GM12878 (cell line): Measurements from ENCODE around the gene FAM3B. TPM values are rescaled to one million over a fixed set of nuclear protein-coding genes. Genes with fewer than 3 reads are reported as not detected.

Experiments used
- BCL11A ChIP-seq: IDR thresholded peaks from 2 replicates; pipeline ENCODE4 v1.6.1; 2011; ENCODE audit warnings: low read depth, low read length
- CBFB ChIP-seq: IDR thresholded peaks from 2 replicates; pipeline ENCODE4 v1.6.1; 2016; ENCODE audit warnings: antibody characterized with exemption, low read depth
- CUX1 ChIP-seq: IDR thresholded peaks from 2 replicates; pipeline ENCODE4 v1.6.1; 2012; ENCODE audit warnings: improper control_type of control experiment, low read depth, low read length; ENCODE audit not compliant: insufficient replicate concordance
- DPF2 ChIP-seq: fragments of 450-650 bp; IDR thresholded peaks from 2 replicates; pipeline ENCODE4 v1.6.1; 2017; ENCODE audit warnings: mild to moderate bottlenecking
- EP300 ChIP-seq, 2 experiments: fragments of 150-350 bp in 1 of 2; IDR thresholded peaks; 2 replicates each; pipeline ENCODE4 v1.6.1; 2011 to 2012; ENCODE audit warnings: low read depth in 2 of 2, low read length in 2 of 2, borderline replicate concordance in 1 of 2, improper control_type of control experiment in 1 of 2, inconsistent platforms in 1 of 2; ENCODE audit not compliant: control insufficient read depth in 1 of 2
- EZH2 ChIP-seq: IDR thresholded peaks from 2 replicates; pipeline ENCODE4 v1.6.1; 2012; ENCODE audit warnings: low read depth, mild to moderate bottlenecking, control low read depth, inconsistent platforms, low read length, borderline replicate concordance; ENCODE audit not compliant: control insufficient read depth
- GATAD2B ChIP-seq: fragments of 450-650 bp; conservative IDR thresholded peaks from 2 replicates; pipeline ENCODE4 v1.6.1; 2017; ENCODE audit warnings: low read depth, mild to moderate bottlenecking, moderate library complexity
- MLLT1 ChIP-seq: fragments of 450-650 bp; IDR thresholded peaks from 2 replicates; pipeline ENCODE4 v1.6.1; 2016; ENCODE audit warnings: mild to moderate bottlenecking
- MXI1 ChIP-seq: fragments of 150-350 bp; IDR thresholded peaks from 2 replicates; pipeline ENCODE4 v1.6.1; 2011; ENCODE audit warnings: low read depth, mild to moderate bottlenecking, inconsistent platforms, low read length, improper control_type of control experiment
- POLR2A ChIP-seq: IDR thresholded peaks from 2 replicates; pipeline ENCODE4 v1.6.1; 2011; ENCODE audit warnings: low read depth, mild to moderate bottlenecking, low read length
- RAD21 ChIP-seq: IDR thresholded peaks from 2 replicates; pipeline ENCODE4 v1.6.1; 2011; ENCODE audit warnings: mild to moderate bottlenecking, low read depth, low read length, moderate library complexity; ENCODE audit not compliant: insufficient read depth
- RUNX3 ChIP-seq: IDR thresholded peaks from 2 replicates; pipeline ENCODE4 v1.6.1; 2012; ENCODE audit warnings: low read length, inconsistent platforms
- SIN3A ChIP-seq: IDR thresholded peaks from 2 replicates; pipeline ENCODE4 v1.6.1; 2012; ENCODE audit warnings: low read depth, low read length, improper control_type of control experiment
- SMC3 ChIP-seq: IDR thresholded peaks from 2 replicates; pipeline ENCODE4 v1.6.1; 2011; ENCODE audit warnings: low read length, improper control_type of control experiment, borderline replicate concordance
- TBL1XR1 ChIP-seq: IDR thresholded peaks from 2 replicates; pipeline ENCODE4 v1.6.1; 2012; ENCODE audit warnings: low read depth, low read length, improper control_type of control experiment
- YBX1 ChIP-seq: fragments of 450-650 bp; IDR thresholded peaks from 2 replicates; pipeline ENCODE4 v1.6.1; 2016; ENCODE audit warnings: antibody characterized with exemption
- ZNF24 ChIP-seq: fragments of 450-650 bp; IDR thresholded peaks from 2 replicates; pipeline ENCODE4 v1.6.1; 2017; ENCODE audit warnings: antibody characterized with exemption, mild to moderate bottlenecking
- ZNF384 ChIP-seq: IDR thresholded peaks from 2 replicates; pipeline ENCODE4 v1.6.1; 2012; ENCODE audit warnings: low read depth, mild to moderate bottlenecking, low read length, improper control_type of control experiment, borderline replicate concordance
- polyA plus RNA-seq, 11 experiments: library from polyadenylated mRNA; depleted of rRNA in 4 of 11; unstranded in 6 of 11; stranded (reverse) in 5 of 11; fragments of >200 nt; fragmentation: Nextera tagmentation in 4 of 11; fragmentation: Illumina TruSeq in 1 of 11; extraction: Ambion mirVana in 4 of 11; extraction: Trizol in 1 of 11; gene quantifications; 1 replicate in 1 of 11; 2 replicates in 10 of 11; pipeline versions ENCODE4 v1.2.1 to v1.2.3, GENCODE V29; 2011 to 2016; ENCODE audit warnings: inconsistent platforms in 2 of 11, missing spikeins in 2 of 11, low read depth in 1 of 11
- total RNA-seq, 4 experiments: library from RNA; depleted of rRNA in 3 of 4; stranded (reverse); fragments of >200 nt in 3 of 4; fragmentation: Illumina TruSeq in 1 of 4; extraction: Trizol in 1 of 4; gene quantifications; 2 replicates each; pipeline versions ENCODE4 v1.2.1 to v1.2.3, GENCODE V29; 2013 to 2021
- TF ChIP-seq, protein P1 (sequence below): IDR thresholded peaks from 2 replicates; pipeline ENCODE4 v1.6.1; 2012; ENCODE audit warnings: low read depth, low read length, improper control_type of control experiment
- TF ChIP-seq, protein P2 (sequence below): fragments of 450-650 bp; formaldehyde crosslinking; IDR thresholded peaks from 2 replicates; pipeline ENCODE4 v1.5.0; 2022; ENCODE audit warnings: mild to moderate bottlenecking, missing genetic modification characterization

The FAM3B gene
- total and polyA plus RNA-seq, 10 of the 15 experiments (the other 5 are each of a cell fraction or from before 2014, with no cell fraction given): 0.12 TPM; not detected in 9

- TF ChIP-seq SMC3 (peak; percentile 90), DPF2 (no peak), ZNF24 (no peak), RAD21 (peak; percentile 93), MXI1 (no peak), CUX1 (no peak), EP300 (IDR thresholded peaks at IDR 0.05; ENCODE audit: borderline replicate concordance in 1 of 2, control insufficient read depth in 1 of 2, low read depth in 2 of 2, low read length in 2 of 2) (no peak), EZH2 (no peak), BCL11A (no peak), GATAD2B (no peak), POLR2A (no peak), TBL1XR1 (no peak), YBX1 (no peak), RUNX3 (peak; percentile 38; the same call in 1 of the 2 replicates), ZNF384 (no peak), MLLT1 (no peak), CBFB (no peak), SIN3A (no peak)
- TF ChIP-seq, protein P1, sequence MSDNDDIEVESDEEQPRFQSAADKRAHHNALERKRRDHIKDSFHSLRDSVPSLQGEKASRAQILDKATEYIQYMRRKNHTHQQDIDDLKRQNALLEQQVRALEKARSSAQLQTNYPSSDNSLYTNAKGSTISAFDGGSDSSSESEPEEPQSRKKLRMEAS: no peak
- TF ChIP-seq, protein P2, sequence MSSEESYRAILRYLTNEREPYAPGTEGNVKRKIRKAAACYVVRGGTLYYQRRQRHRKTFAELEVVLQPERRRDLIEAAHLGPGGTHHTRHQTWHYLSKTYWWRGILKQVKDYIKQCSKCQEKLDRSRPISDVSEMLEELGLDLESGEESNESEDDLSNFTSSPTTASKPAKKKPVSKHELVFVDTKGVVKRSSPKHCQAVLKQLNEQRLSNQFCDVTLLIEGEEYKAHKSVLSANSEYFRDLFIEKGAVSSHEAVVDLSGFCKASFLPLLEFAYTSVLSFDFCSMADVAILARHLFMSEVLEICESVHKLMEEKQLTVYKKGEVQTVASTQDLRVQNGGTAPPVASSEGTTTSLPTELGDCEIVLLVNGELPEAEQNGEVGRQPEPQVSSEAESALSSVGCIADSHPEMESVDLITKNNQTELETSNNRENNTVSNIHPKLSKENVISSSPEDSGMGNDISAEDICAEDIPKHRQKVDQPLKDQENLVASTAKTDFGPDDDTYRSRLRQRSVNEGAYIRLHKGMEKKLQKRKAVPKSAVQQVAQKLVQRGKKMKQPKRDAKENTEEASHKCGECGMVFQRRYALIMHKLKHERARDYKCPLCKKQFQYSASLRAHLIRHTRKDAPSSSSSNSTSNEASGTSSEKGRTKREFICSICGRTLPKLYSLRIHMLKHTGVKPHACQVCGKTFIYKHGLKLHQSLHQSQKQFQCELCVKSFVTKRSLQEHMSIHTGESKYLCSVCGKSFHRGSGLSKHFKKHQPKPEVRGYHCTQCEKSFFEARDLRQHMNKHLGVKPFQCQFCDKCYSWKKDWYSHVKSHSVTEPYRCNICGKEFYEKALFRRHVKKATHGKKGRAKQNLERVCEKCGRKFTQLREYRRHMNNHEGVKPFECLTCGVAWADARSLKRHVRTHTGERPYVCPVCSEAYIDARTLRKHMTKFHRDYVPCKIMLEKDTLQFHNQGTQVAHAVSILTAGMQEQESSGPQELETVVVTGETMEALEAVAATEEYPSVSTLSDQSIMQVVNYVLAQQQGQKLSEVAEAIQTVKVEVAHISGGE (CRISPR knock-in tag): no peak
Measured at GRCh38 chr21:41283211-41283818, 33.3 kb upstream of the FAM3B start (continued).
